ENCODE data around the gene GIT1.

Gene GIT1

GRCh38 chr17:29592850-29593551 lies 3.6 kb upstream of the GIT1 start, which contains the start of gene ANKRD13B:
Gene ANKRD13B (plus strand): TSS chr17:29593132. CDS start chr17:29593622, 490 bp downstream.
- DNase-seq, result peak; percentile 85

- peak; percentile 93 for DNase-seq
Observed at GRCh38 chr17:29591737-29592608, 2.5 kb upstream of the GIT1 start.

GRCh38 chr17:29591146-29591736 lies 1.8 kb upstream of the GIT1 start:
- peak; percentile 81 for DNase-seq

GRCh38 chr17:29590411-29591145 lies 1.1 kb upstream of the GIT1 start:
- peak; percentile 75 for DNase-seq

- DNase-seq, result peak; percentile 55
Observed at GRCh38 chr17:29588562-29589411, 661 bp downstream of the GIT1 start.

GRCh38 chr17:29588017-29588561 lies 1.4 kb downstream of the GIT1 start:
- DNase-seq, result no peak

GRCh38 chr17:29587591-29587990 lies 1.9 kb downstream of the GIT1 start:
- DNase-seq, result no peak

GRCh38 chr17:29586676-29587469 lies 2.6 kb downstream of the GIT1 start:
- no peak for DNase-seq

- no peak for DNase-seq
Observed at GRCh38 chr17:29585080-29585751, 4.2 kb downstream of the GIT1 start.

- DNase-seq, result no peak
Observed at GRCh38 chr17:29584452-29585079, 4.9 kb downstream of the GIT1 start.

- no peak for DNase-seq
Observed at GRCh38 chr17:29583324-29584248, 5.9 kb downstream of the GIT1 start.

- no peak for DNase-seq
Observed at GRCh38 chr17:29582772-29583171, 6.7 kb downstream of the GIT1 start.

GRCh38 chr17:29582254-29582765 lies 7.1 kb downstream of the GIT1 start:
- DNase-seq, result no peak

- DNase-seq, result peak; percentile 20
Observed at GRCh38 chr17:29581583-29582253, 7.7 kb downstream of the GIT1 start.

GRCh38 chr17:29579866-29580771 lies 9.3 kb downstream of the GIT1 start:
- peak; percentile 62 for DNase-seq

Measured in NCI-H146 (cell line).